ENCODE measurements around the gene ZNF860.
"Not testable (repeated sequence)": the region's sequence is repeated elsewhere in the genome, so short reads cannot be mapped to it uniquely, and the experiment has no call there.

ZNF860 gene

GRCh38 chr3:31962801-31963205, 18.7 kb upstream of the ZNF860 start:
- no peak for DNase-seq (ENCODE audit: low spot score)

GRCh38 chr3:31966978-31967591, 14.5 kb upstream of the ZNF860 start:
- DNase-seq (ENCODE audit: low spot score), result no peak

- no peak for DNase-seq (ENCODE audit: low spot score)
Measured at GRCh38 chr3:31967592-31967991, 14.0 kb upstream of the ZNF860 start.

GRCh38 chr3:31968369-31968926, 13.1 kb upstream of the ZNF860 start:
- DNase-seq (ENCODE audit: low spot score), result no peak

GRCh38 chr3:31968927-31969418, 12.6 kb upstream of the ZNF860 start:
- DNase-seq (ENCODE audit: low spot score), result peak; percentile 79

- DNase-seq (ENCODE audit: low spot score), result no peak
Measured at GRCh38 chr3:31971607-31972006, 9.9 kb upstream of the ZNF860 start.

GRCh38 chr3:31973081-31973480, 8.5 kb upstream of the ZNF860 start:
- no peak for DNase-seq (ENCODE audit: low spot score)

GRCh38 chr3:31973837-31974236, 7.7 kb upstream of the ZNF860 start:
- DNase-seq (ENCODE audit: low spot score), result no peak

GRCh38 chr3:31974471-31974870, 7.1 kb upstream of the ZNF860 start:
- no peak for DNase-seq (ENCODE audit: low spot score)

- no peak for DNase-seq (ENCODE audit: low spot score)
Measured at GRCh38 chr3:31974964-31975363, 6.6 kb upstream of the ZNF860 start.

- DNase-seq (ENCODE audit: low spot score), result no peak
Measured at GRCh38 chr3:31976302-31976701, 5.2 kb upstream of the ZNF860 start.

- no peak for DNase-seq (ENCODE audit: low spot score)
Measured at GRCh38 chr3:31977736-31978135, 3.8 kb upstream of the ZNF860 start.

- peak; percentile 74 for DNase-seq (ENCODE audit: low spot score)
Measured at GRCh38 chr3:31978553-31978952, 3.0 kb upstream of the ZNF860 start.

- DNase-seq (ENCODE audit: low spot score), result no peak
Measured at GRCh38 chr3:31979001-31979697, 2.4 kb upstream of the ZNF860 start.

- peak; percentile 52 for DNase-seq (ENCODE audit: low spot score)
Measured at GRCh38 chr3:31980530-31981205, 882 bp upstream of the ZNF860 start.

- DNase-seq (ENCODE audit: low spot score), result no peak
Measured at GRCh38 chr3:31984321-31984720, 2.8 kb downstream of the ZNF860 start.

GRCh38 chr3:31985831-31986230, 4.3 kb downstream of the ZNF860 start:
- no peak for DNase-seq (ENCODE audit: low spot score)

- no peak for DNase-seq (ENCODE audit: low spot score)
Measured at GRCh38 chr3:31988271-31988670, 6.7 kb downstream of the ZNF860 start.

- DNase-seq (ENCODE audit: low spot score), result not testable (repeated sequence)
Measured at GRCh38 chr3:31992995-31993394, 11.4 kb downstream of the ZNF860 start.

GRCh38 chr3:31993843-31994242, 12.3 kb downstream of the ZNF860 start:
- DNase-seq (ENCODE audit: low spot score), result no peak

GRCh38 chr3:31995026-31995425, 13.5 kb downstream of the ZNF860 start:
- not testable (repeated sequence) for DNase-seq (ENCODE audit: low spot score)

GRCh38 chr3:31996195-31996594, 14.6 kb downstream of the ZNF860 start:
- DNase-seq (ENCODE audit: low spot score), result no peak

GRCh38 chr3:31997500-31997899, 15.9 kb downstream of the ZNF860 start:
- no peak for DNase-seq (ENCODE audit: low spot score)

All from LoVo (cell line).